Gastroesophageal sphincter (tissue), 3 donors: Measurements from ENCODE around the gene FMN2.

ENCODE experiments used
- CTCF ChIP-seq, 4 experiments: fragments of 200-600 bp in 2 of 4; fragments of 450-650 bp in 2 of 4; sonication (generic) in 1 of 4; IDR thresholded peaks; one replicate each; pipeline ENCODE4 v1.5.1; 2017 to 2019; ENCODE audit warnings: antibody characterized with exemption in 4 of 4, mild to moderate bottlenecking in 2 of 4, moderate library complexity in 2 of 4
- POLR2A ChIP-seq, 2 donors: fragments of 450-650 bp; IDR thresholded peaks; one replicate each; pipeline ENCODE4 v1.6.1; 2017; ENCODE audit warnings: antibody characterized with exemption in 2 of 2, mild to moderate bottlenecking in 2 of 2, moderate library complexity in 1 of 2

GRCh38 chr1:240517891-240518290, 426.2 kb downstream of the FMN2 start:
- no peak for TF ChIP-seq POLR2A (IDR thresholded peaks at IDR 0.05)
- no peak for TF ChIP-seq CTCF (IDR thresholded peaks at IDR 0.05)
